Upper lobe of left lung (tissue), 4 donors: Measurements from ENCODE around the gene GTF2H1.

Experiments
- EP300 ChIP-seq, 4 donors: sonication (generic); formaldehyde crosslinking; IDR thresholded peaks; one replicate each; pipeline ENCODE4 v1.5.1; 2017; ENCODE audit warnings: antibody characterized with exemption in 4 of 4, control low read depth in 2 of 4
- POLR2A ChIP-seq, 4 donors: fragments of 450-650 bp; IDR thresholded peaks; one replicate each; pipeline ENCODE4 v1.5.1; 2016 to 2017; ENCODE audit warnings: antibody characterized with exemption in 4 of 4, mild to moderate bottlenecking in 2 of 4
- POLR2AphosphoS5 ChIP-seq, 2 donors: sonication (generic); formaldehyde crosslinking; IDR thresholded peaks; one replicate each; pipeline ENCODE4 v1.5.1; 2017; ENCODE audit warnings: antibody characterized with exemption in 2 of 2
- TF ChIP-seq, protein P1 (sequence below), 6 experiments: fragments of 450-650 bp in 4 of 6; fragments of 200-600 bp in 2 of 6; sonication (generic) in 2 of 6; IDR thresholded peaks; one replicate each; pipeline ENCODE4 v1.5.1; 2016 to 2019; ENCODE audit warnings: antibody characterized with exemption in 6 of 6

DNA sequence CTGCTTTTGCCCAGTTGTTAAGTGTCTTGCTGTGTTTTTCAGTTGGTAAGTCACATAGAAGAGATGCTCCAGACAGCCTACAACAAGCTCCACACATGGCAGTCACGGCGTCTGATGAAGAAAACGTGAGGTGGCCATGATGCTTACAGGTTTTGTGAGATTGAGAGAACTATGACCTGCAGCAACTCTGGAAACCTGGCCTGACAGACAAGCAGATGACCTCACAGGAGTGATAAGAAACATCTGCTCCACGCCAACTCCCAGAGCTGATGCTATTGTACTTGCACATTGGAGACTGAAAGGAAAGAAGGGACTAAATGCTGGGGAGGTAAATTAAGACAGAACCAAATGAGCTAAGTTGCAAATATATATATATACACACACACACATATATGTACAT lies 43.4 kb downstream of the GTF2H1 start:
- TF ChIP-seq, protein P1, sequence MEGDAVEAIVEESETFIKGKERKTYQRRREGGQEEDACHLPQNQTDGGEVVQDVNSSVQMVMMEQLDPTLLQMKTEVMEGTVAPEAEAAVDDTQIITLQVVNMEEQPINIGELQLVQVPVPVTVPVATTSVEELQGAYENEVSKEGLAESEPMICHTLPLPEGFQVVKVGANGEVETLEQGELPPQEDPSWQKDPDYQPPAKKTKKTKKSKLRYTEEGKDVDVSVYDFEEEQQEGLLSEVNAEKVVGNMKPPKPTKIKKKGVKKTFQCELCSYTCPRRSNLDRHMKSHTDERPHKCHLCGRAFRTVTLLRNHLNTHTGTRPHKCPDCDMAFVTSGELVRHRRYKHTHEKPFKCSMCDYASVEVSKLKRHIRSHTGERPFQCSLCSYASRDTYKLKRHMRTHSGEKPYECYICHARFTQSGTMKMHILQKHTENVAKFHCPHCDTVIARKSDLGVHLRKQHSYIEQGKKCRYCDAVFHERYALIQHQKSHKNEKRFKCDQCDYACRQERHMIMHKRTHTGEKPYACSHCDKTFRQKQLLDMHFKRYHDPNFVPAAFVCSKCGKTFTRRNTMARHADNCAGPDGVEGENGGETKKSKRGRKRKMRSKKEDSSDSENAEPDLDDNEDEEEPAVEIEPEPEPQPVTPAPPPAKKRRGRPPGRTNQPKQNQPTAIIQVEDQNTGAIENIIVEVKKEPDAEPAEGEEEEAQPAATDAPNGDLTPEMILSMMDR (IDR thresholded peaks at IDR 0.05) = no peak
- TF ChIP-seq POLR2A (IDR thresholded peaks at IDR 0.05) (no peak), POLR2AphosphoS5 (IDR thresholded peaks at IDR 0.05) (no peak), EP300 (IDR thresholded peaks at IDR 0.05) (no peak)
